C4-2B (cell line): ENCODE measurements around the gene CCDC97.

Experiments used
- ZFX ChIP-seq: fragments of 450-650 bp; IDR thresholded peaks from 2 replicates; pipeline ENCODE4 v1.6.1; 2017
- TF ChIP-seq, protein P1 (sequence below): fragments of 450-650 bp; conservative IDR thresholded peaks from 2 replicates; pipeline ENCODE4 v1.5.1; 2017; ENCODE audit warnings: mild to moderate bottlenecking

- TF ChIP-seq, protein P1, sequence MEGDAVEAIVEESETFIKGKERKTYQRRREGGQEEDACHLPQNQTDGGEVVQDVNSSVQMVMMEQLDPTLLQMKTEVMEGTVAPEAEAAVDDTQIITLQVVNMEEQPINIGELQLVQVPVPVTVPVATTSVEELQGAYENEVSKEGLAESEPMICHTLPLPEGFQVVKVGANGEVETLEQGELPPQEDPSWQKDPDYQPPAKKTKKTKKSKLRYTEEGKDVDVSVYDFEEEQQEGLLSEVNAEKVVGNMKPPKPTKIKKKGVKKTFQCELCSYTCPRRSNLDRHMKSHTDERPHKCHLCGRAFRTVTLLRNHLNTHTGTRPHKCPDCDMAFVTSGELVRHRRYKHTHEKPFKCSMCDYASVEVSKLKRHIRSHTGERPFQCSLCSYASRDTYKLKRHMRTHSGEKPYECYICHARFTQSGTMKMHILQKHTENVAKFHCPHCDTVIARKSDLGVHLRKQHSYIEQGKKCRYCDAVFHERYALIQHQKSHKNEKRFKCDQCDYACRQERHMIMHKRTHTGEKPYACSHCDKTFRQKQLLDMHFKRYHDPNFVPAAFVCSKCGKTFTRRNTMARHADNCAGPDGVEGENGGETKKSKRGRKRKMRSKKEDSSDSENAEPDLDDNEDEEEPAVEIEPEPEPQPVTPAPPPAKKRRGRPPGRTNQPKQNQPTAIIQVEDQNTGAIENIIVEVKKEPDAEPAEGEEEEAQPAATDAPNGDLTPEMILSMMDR: no peak
- TF ChIP-seq ZFX: no peak
Measured at GRCh38 chr19:41319500-41320184, 9.7 kb downstream of the CCDC97 start.
